HTERT RPE-1 (cell line): Measurements from ENCODE around the gene TEX19.

ENCODE experiments used
- in situ Hi-C: fragments of 300-500 bp; cut with MboI; formaldehyde crosslinking; loops from 4 replicates; pipeline ENCODE4 v1.14.3; 2020; ENCODE audit warnings: low sequenced_read_pairs

The TEX19 gene, protein sequence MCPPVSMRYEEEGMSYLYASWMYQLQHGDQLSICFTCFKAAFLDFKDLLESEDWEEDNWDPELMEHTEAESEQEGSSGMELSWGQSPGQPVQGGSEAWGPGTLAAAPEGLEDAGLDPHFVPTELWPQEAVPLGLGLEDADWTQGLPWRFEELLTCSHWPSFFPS

DNA sequence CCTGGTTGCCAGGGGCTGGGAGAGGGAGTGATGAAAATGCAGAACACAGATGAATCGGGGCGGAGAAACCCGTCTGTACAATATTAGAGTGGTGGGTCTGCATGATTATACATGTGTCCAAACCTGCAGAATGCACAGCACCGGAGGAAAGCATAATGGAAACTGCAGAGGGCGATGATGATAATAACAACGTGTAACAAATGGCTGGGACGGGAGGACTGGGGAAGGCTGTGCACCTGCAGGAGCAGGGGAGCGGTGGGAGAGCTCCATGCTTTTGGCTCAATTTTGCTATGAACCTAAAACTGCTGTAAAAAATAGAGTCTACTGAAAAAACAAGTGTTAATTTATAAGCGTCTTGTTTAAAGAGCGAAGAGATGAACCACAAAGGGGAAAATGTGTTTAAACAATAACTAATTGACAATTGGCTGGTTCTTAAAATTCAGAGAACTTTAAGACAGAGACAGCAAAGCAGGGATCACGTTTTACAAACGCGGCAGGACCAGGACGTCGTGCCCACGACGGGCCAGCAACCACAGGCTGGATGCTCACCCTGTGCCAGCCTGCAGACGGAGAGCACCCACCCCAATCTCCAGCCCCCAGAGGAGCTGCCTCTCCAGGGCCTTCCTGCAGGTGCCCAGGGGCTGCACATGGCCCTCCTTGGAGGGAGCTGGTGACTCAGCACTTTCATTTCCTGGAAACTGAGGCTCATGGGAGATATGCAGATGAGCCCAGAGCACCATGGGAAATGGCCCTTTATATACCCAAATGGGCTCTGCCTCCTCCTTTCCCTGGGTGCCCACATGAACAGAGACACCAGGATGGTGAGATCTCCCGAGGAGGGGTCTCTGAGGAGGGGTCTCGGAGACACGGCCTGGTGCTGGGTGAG is at the start of gene TEX19:
Gene TEX19 (plus strand): TSS at position 783 of the 886 bp plus-strand sequence. CDS start 2,904 bp downstream, outside the sequence.
- in situ Hi-C loops = no loop called here

DNA sequence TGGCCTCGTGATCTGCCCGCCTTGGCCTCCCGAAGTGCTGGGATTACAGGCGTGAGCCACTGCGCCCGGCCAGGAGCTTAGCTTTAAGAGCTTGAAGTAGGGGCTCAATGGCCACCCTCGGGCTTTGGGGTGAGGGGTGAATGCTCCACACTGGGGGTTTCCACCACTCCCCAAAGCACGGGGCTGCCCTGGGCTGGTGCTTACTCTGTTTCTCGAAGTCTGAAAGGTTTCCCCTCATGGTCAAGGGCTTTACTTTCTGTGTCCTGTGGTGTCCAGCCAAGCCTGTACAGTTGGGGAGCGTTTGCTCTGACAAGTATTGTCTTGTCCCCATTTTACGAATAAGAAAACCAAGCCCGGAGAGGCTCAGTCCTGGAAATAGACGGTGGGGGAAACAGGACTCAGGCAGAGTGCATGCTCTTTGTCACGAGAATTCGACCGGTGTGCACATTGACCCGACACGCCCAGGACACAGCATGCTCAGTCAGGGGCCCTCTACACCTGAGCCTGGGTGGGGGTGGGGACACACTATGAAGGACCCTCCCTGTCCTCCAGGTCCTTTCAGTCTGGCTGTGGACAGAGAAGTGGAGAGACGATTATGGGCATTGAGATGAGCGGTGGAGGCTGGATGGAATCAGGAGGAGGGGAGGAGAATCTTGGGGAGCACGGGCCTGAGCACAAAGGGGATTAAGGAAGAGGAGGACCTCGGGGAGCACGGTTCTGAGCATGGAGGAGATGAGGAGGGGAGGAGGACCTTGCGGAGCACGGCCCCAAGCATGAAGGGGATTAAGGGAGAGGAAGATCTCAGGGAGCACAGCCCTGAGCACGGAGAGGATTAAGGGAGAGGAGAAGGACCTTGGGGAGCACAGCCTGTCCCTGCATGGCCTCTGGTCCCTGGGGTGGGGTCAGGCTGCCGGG is 49.1 kb upstream of the TEX19 start:
- in situ Hi-C loops = no loop called here

DNA sequence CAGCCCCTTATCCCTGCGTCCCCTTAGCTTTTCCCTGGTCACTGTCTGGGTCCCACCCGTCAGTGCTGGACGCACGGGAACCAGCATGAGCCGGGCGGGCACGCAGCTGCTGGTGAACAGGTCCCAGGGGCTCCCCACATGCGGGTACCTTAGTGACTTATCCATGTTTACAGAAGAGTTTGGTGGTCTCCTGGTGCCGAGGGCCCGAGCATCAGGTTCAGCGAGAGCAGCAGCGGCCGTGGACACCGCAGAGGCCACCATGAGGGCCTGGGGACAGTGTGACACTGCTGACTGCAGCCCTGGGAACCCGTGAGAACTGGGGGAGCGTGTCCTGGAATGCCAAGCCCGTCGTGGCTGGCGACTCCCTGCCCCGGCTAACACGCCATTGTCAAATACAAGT is 48.2 kb upstream of the TEX19 start:
- in situ Hi-C loops = no loop called here

DNA sequence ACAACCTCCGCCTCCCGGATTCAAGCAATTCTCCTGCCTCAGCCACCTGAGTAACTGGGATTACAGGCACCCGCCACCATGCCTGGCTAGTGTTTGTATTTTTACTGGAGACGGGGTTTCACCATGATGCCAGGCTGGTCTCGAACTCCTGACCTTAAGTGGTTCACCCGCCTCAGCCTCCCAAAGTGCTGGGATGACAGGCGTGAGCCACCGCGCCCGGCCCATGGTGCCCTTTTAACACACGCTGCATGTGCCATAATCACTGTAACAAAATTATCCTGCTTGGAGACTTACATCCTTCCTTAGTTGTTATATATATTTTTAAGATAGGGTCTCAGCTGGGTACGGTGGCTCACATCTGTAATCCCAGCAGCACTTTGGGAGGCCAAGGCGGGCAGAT is 47.1 kb upstream of the TEX19 start:
- in situ Hi-C loops = no loop called here

DNA sequence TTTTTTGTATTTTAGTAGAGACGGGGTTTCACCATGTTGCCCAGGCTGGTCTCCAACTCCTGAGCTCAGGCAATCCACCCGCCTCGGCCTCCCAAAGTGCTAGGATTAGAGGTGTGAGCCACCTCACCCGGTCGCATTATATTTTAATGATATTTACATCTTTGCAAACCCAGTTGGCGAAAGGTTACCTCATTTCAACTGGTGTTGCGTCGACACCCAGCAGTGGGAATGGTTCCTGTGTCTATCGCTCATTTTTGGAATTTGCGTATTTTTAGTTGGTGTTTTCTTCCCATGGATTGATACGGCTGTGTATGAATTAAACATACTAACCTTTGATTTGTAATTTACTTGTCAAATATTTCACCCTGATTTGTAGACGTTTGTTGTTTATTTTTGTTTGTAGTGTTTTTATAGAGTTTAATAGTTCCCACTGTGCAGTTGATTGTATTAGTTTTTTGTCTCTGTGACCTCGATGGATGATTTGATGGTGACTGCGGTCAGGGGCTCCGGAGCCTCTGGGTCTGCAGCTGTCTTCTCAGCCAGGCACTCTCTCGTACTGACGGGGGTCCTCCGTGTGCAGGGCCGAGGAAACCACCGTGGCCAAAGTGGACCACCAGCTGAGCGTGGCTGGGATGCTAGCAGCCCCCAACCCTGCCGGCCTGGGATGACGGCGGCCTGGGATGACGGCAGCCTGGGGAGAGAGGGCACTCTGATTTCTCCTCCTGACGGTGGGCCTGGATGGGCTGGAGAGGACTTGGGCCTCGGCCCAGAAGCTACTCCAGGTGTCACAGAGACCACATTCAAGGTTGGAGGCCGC is 45.6 kb upstream of the TEX19 start:
- in situ Hi-C loops = no loop called here

DNA sequence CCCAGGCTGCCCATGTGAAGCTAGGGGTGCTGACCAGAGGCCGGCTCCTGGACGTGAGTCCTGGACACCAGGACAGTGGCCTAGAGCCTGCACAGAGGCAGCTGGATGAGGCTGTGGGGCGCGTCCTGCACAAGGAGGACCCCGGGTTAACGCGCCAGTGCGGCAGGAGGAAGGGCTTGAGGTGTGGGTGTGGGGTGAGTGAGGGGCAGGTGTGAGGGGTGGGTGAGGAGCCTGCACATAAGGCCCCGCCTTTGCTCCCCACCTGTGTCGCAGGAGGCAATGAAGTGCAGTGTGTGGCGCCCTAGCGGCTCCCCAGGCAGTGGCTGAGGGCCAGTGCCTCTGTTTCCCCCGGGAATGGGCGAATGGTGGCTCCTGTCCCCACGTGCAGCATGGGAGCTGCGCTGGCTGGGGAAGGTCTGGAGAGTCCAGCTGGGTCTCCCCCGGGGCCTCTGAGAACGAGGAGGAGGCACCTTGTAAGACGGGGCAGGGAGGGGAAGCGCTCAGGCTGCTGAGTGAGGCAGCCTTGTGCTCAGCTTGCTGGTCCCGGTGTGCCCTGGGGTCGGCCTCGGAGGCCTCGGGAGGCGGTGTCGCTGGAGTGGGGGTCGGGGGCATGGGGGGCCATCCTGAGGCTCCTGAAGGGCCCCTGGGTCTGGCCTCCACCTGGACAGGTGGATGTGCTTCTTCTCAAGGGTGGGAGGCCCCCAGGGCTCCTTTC is 44.9 kb upstream of the TEX19 start:
- in situ Hi-C loops = no loop called here

DNA sequence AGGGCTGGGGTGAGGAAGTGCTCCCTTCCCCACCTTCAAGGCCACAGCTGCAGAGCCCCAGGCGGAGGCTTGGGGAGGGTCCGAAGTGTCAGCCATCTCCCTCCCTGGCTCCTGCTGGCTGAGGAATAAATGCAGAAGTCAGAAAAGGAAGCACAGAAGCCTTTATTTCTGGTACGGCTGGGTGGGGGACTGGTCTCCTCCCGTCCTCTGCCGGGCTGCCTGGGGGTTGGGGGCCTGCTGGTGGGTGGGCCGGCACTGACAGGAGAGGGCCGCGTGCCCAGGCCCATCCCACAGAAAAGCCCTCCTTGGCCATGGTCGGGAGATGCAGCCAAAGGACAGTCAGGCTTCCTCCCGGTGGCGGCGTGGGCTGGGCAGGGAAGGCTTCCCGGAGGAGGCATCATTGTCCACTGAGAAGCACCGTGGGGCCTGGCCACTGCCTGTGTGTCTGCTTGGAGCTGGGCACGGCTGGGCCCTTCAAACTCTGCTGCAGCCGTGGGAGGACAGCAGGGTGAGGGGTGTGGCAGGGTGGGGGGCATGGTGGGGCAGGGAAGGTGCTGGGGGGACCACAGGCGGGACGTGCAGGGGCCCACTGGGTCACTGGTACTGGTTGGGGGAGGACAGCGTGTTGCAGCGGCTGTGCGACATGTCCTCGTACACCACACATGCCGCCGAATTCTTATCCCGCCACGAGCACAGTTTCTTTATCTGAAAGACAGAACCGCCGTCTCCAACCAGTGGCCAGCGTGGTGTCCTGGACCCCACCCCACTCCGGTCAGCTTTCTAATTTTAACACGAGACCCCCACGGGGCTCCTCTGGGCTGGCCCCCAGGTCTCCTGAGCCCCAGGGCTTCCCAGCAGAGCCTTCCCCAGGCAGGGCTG is 44.1 kb upstream of the TEX19 start:
- in situ Hi-C loops = no loop called here

DNA sequence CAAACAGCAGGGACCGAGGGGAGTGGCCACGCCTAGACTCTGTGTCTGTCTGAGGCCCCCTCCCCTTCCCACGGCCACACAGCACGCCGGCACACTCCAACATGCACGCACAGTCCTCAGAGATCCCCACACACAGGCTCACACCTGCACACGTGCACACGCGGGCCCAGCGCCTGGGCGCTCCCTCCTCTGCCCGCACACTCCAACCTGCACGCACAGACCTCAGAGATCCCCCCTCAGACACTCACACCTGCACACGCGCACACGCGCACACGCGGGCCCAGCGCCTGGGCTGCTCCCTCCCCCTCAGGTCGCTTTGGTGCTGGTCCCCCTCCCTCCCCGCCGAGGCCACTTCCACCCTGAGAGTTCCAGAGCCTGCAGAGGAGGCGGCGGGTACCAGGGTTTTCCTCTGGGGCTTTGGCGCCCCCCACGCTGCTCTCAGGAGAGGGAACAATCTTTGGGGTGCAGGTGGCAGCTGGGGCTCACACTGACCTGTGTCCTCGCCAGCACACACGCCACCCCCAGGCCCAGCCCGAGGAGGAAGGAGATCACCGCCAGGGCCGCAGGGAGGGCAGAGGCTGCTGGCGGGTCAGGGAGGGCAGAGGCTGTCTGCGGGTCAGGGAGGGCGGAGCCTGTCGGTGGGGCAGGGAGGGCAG is 43.2 kb upstream of the TEX19 start:
- in situ Hi-C loops = no loop called here

DNA sequence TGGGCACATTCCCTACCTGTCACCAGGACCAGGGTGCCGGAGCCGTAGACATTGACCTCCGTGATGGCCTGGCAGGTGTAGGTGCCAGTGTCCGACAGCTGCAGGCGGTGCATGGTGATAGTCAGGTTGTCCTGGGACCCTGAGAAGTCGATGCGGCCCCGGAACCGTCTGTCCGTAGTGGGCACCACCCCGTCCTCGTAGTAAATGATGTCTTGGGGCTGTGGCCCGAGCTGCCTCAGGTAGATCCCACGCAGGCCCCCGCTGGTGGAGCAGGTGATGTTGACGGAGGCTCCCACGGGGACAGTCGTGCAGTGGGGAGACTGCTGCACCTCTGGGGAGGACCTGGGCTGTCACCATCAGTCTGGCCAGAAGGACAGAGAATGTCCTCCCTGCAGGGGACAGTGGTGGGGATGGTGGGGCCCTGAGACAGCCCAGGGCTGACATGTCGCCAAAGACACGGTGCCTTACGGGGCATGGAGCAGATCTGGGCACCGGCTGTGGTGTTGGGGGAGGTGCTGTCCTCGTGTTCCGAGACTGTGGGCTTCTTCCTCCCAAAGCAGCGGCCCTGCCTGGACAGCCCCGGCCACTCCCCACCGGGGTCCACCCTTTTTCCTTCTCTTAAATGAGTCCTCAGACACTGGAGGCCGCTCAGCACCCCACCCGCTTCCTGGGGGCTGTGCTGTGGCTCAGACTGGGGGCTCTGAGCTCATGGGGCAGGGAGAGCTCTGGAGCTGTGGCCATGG is 42.2 kb upstream of the TEX19 start:
- in situ Hi-C loops = no loop called here

DNA sequence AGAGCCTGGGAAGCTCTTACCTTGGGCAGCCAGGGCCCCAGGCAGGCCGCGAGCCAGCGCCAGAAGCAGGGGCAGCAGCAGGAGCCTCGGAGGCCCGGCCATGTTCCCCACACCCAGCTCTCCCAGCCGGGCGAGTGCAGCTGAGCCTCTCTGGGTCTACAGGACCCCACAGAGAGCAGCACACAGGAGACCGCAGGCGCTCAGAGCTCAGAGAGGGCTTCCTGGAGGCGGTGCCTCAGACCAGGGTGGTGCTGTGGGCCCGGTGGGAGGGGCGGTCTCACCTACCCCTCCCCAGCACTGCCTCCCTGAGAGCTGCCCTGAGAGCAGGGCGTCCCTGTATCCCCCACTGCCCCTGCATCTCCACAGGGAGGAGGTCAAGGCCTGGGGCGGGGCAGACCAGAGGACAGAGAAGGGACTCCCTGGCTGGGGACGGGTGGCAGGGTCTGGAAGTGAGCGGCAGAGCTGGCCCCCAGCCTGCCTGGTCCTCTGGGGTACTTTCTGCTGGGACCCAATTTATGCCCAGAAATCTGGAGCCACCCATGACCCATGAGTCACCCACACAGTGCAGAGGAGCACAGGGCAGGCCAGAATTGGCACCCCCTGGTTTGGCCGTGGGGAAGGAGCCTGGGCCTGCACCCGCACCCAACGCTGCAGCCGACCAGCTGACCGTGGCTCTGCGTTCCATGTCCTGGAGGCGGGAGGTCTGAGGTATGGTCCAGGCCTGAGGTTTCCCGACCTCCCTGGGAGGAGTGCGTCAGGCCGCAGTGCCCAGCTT is 41.5 kb upstream of the TEX19 start, which contains the start of gene CD7:
Gene CD7 (minus strand): TSS at position 215 of the 775 bp plus-strand sequence. CDS start 113 bp downstream, at position 102.
- in situ Hi-C loops = no loop called here

DNA sequence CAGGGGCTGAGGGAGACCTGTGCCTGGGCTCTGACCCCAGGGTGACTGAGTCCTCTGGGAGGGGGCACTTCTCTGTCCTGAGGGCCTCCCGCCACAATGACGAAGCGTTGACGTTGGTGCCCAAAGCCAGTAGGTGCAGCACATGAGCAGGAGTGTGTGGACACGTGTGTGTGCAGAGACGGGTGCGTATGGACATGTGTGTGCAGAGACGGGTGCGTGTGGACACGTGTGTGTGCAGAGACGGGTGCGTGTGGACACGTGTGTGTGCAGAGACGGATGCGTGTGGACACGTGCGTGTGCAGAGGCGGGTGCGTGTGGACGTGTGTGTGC is 40.9 kb upstream of the TEX19 start:
- in situ Hi-C loops = no loop called here

DNA sequence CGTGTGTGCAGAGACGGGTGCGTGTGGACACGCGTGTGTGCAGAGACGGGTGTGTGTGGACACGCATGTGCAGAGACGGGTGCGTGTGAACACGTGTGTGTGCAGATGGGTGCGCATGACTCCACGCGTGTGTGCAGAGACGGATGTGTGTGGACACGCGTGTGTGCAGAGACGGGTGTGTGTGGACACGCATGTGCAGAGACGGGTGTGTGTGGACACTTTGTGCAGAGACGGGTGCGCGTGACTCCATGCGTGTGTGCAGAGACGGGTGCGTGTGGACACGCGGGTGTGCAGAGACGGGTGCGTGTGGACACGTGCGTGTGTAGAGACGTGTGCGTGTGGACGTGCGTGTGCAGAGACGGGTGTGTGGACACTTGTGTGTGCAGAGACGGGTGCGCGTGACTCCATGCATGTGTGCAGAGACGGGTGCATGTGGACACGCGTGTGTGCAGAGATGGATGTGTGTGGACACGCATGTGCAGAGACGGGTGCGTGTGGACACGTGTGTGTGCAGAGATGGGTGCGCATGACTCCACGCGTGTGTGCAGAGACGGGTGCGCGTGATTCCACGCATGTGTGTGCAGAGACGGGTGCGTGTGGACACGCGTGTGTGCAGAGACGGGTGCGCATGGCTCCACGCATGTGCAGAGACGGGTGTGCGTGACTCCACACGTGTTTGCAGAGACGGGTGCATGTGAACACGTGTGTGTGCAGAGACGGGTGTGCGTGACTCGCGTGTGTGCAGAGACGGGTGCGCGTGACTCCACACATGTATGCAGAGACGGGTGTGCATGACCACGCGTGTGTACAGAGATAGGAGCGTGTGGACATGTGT is 40.1 kb upstream of the TEX19 start:
- in situ Hi-C loops = no loop called here

DNA sequence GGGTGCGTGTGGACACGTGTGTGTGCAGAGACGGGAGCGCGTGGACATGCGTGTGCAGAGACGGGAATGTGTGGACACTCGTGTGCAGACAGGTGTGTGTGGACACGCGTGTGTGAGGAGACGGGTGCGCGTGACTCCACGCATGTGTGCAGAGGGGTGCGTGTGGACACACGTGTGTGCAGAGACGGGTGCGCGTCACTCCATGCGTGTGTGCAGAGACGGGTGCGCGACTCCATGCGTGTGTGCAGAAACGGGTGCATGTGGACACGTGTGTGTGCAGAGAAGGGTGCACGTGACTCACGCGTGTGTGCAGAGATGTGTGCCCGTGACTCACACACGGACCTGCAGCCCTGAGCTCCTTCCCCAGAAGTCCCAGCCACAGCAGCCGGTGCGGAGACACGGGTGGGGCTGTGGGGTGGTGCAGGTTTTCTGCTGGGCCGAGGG is 39.4 kb upstream of the TEX19 start:
- in situ Hi-C loops = no loop called here

DNA sequence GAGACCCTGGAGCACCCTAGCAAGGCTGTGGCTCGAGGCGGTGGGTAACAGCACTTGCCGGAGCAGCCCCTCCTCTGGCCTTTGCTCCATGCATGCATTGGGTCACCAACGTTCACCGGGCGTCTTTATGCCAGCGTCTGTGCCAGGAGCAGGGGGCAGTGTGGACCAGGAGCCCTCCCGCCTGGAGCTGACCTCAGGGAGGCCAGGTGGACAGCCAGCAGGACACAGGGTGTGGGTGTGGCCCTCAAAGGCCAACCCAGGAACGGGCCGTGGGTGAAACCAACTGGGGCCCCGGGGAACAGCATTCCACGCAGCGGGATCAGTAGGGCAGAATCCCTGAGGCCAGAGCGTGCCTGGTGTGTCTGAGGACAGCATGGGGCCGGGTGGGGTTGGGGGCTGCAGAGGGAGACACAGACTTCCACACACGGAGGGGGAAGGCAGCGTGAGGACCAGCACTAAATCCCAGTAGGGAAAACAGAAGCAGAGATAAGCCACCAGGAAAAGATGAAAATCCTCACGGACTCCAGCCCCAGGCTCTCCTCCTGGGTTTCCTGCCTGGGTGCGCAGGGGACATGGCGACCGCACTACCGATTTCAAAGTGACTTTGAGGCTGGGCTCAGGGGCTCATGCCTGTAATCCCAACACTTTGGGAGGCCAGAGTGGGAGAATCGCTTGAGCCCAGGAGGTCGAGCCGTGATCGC is 38.8 kb upstream of the TEX19 start:
- in situ Hi-C loops = no loop called here
